T-cell (primary cell): ENCODE measurements around the gene CD7. TPM values are rescaled to one million over a fixed set of nuclear protein-coding genes. Genes with fewer than 3 reads are reported as not detected.

Source experiments
- ATAC-seq, 4 experiments: fragments of 200-7000 bp in 3 of 4; fragments of 150-1000 bp in 1 of 4; cut with Tn5 transposase; replicated peaks in 1 of 4; 1 replicate in 3 of 4; 2 replicates in 1 of 4; pipeline ENCODE4 v1.10.0; 2021; ENCODE audit warnings: moderate library complexity in 3 of 4, mild to moderate bottlenecking in 2 of 4, moderate number of reproducible peaks in 1 of 4
- CTCF ChIA-PET, 2 donors: fragments of 300-600 bp; sonication (Branson Sonifier 250); formaldehyde crosslinking; loops; one replicate each; lab custom pipeline; 2022; ENCODE audit warnings: antibody characterized with exemption in 2 of 2; lab: Charles Lee
- POLR2A ChIA-PET, 2 donors: fragments of 300-600 bp; sonication (Branson Sonifier 250); formaldehyde crosslinking; loops; one replicate each; lab custom pipeline; 2022; ENCODE audit warnings: antibody characterized with exemption in 2 of 2; lab: Charles Lee
- DNase-seq, 35 experiments: peaks; one replicate each; pipeline versions ENCODE4 v3.0.0 to v3.0.0-alpha.2; 2013 to 2023
- H3K27ac ChIP-seq: one replicate; pipeline ENCODE4 v1.5.1; 2013; ENCODE audit warnings: low read length
- H3K27me3 ChIP-seq, 2 experiments: replicated peaks in 1 of 2; 1 replicate in 1 of 2; 2 replicates in 1 of 2; pipeline versions ENCODE4 v1.6.1 to v1.7.0; 2013; ENCODE audit warnings: low read length in 1 of 2, mixed read lengths in 1 of 2; ENCODE audit not compliant: control insufficient read depth in 2 of 2, insufficient read depth in 2 of 2; ENCODE audit errors: extremely low read depth in 1 of 2
- H3K36me3 ChIP-seq, 2 donors: 1 replicate in 1 of 2; 2 replicates in 1 of 2; pipeline versions ENCODE4 v1.6.1 to v1.7.0; 2013; ENCODE audit warnings: low read length in 1 of 2; ENCODE audit not compliant: control insufficient read depth in 2 of 2, insufficient read depth in 1 of 2; ENCODE audit errors: extremely low read depth in 1 of 2
- H3K4me1 ChIP-seq, 2 experiments: 1 replicate in 1 of 2; 2 replicates in 1 of 2; pipeline versions ENCODE4 v1.6.1 to v1.7.0; 2013; ENCODE audit warnings: low read length in 2 of 2, mixed read lengths in 1 of 2; ENCODE audit not compliant: insufficient read depth in 2 of 2, control insufficient read depth in 1 of 2; ENCODE audit errors: extremely low read depth in 1 of 2
- H3K4me3 ChIP-seq, 2 donors: 1 replicate in 1 of 2; 2 replicates in 1 of 2; pipeline versions ENCODE4 v1.5.1 to v1.7.0; 2013; ENCODE audit warnings: mild to moderate bottlenecking in 2 of 2, low read length in 1 of 2, moderate library complexity in 1 of 2; ENCODE audit not compliant: control insufficient read depth in 1 of 2; ENCODE audit errors: extremely low read depth in 1 of 2
- H3K9me3 ChIP-seq: 2 replicates; pipeline ENCODE4 v1.7.0; 2013
- H3K27ac Mint-ChIP-seq, 2 donors: one replicate each; pipeline ENCODE4 v1.8.0; 2020 to 2021; ENCODE audit warnings: mild to moderate bottlenecking in 2 of 2, mixed read lengths in 2 of 2
- H3K27me3 Mint-ChIP-seq, 2 donors: one replicate each; pipeline ENCODE4 v1.8.0; 2021 to 2022; ENCODE audit warnings: mixed read lengths in 2 of 2
- H3K36me3 Mint-ChIP-seq: one replicate; pipeline ENCODE4 v1.8.0; 2021; ENCODE audit warnings: mixed read lengths
- H3K4me1 Mint-ChIP-seq, 3 donors: one replicate each; pipeline ENCODE4 v1.8.0; 2020 to 2022; ENCODE audit warnings: mixed read lengths in 3 of 3, mild to moderate bottlenecking in 1 of 3
- H3K4me3 Mint-ChIP-seq, 3 donors: one replicate each; pipeline ENCODE4 v1.8.0; 2020 to 2022; ENCODE audit warnings: mild to moderate bottlenecking in 3 of 3, mixed read lengths in 3 of 3, moderate library complexity in 3 of 3
- H3K9me3 Mint-ChIP-seq, 3 donors: one replicate each; pipeline ENCODE4 v1.8.0; 2020 to 2022; ENCODE audit warnings: mixed read lengths in 3 of 3
- WGBS: methylation state at CpG from one replicate; pipeline ENCODE4 v1.1.5; 2013; ENCODE audit warnings: missing lambda C conversion rate; ENCODE audit not compliant: insufficient coverage; 5-methylcytosine and 5-hydroxymethylcytosine counted together
- total RNA-seq, 35 experiments: library from RNA in 6 of 35; stranded (reverse) in 6 of 35; fragments of 120-200 nt in 1 of 35; gene quantifications; one replicate each; pipeline versions ENCODE4 v1.2.1 to v1.2.4 and lab custom pipeline; 2013 to 2026

The CD7 gene
- total RNA-seq, 5 donors from 2014 or later (not counting 1 experiment from before 2014, with no cell fraction given), result 104 to 265 (median 135) TPM

DNA sequence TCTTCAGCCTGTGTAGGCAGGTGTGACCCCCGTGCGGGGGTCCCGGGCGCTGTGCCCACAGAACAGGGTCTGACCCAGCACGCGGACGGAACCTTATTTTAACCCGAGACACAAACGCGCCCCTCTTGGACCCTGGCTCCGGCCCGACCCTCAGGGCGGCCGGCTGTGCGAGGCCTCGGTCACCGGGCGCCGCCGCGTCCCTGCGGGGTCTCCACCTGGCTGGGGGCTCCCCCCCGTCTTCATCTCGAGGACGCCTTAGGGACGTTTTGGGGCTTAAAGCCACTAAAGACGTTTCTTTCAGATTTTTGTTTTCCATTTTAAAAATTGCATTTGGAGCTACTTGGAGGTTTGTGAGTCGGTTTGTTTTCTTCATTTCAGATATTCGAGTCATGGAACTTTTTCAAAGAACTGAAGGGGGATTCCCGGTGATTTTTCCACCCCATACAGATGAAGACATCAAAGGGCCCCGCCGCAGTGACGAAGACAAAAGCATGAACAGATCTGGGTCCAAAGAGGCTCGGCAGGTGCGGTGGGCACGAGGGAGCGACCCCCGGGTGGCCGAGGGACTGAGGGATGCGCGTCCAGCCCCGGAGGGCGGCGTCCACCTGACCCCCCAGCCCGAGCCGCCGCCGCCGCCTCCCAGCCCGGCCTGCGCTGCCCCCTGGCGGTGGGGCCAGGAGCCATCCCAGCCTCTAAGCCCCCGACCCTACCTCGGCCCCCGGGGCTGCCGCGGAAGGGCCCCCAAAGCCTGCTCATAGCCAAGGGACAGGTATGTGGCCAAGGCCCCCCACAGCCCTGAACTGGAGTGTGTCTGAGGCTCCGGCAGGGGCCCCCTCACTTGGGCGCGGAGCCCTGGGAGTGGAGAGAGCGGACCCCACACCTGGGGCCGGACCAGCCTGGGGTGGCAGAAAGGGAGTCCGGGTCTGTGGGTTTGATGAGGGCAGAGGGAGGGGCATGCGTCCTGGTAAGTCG lies 3.8 kb upstream of the CD7 start:
- H3K36me3 ChIP-seq, result no peaks in the 10 kb centered on the region
- peak overlapping the region; percentile 28 for H3K27ac ChIP-seq
- H3K4me3 Mint-ChIP-seq, result peak overlapping the region; percentile 75 to 77 (median 76)
- H3K27me3 Mint-ChIP-seq, result no peaks in the 10 kb centered on the region
- H3K9me3 Mint-ChIP-seq, result no peaks in the 10 kb centered on the region
- H3K4me3 ChIP-seq, result peak overlapping the region; percentile 37 to 47
- peak in 34 of 35 experiments; percentile 64 to 92 (median 79) for DNase-seq
- peak overlapping the region; percentile 81 to 82 for H3K27ac Mint-ChIP-seq
- H3K4me1 Mint-ChIP-seq, result peaks cover 15 to 24% (median 19%) of the 10 kb centered on the region in 3 donors
- H3K4me1 ChIP-seq, result peaks cover 12 to 62% of the 10 kb centered on the region in 2 experiments
- peak; percentile 23 to 68 (median 35) for ATAC-seq
- no peaks in the 10 kb centered on the region for H3K9me3 ChIP-seq
- CTCF ChIA-PET, result interaction anchor here in 1 of 2 donors (0.6 to 1.5 kb wide), 6 partner anchors 19 to 77 kb away, joined by 3 to 5 read pairs (median 4); no protein-coding TSS in a partner anchor
- WGBS, result 31% methylated on average over 52 of the region's 65 CpGs
- peaks cover 0 to 18% of the 10 kb centered on the region in 2 experiments for H3K27me3 ChIP-seq
- POLR2A ChIA-PET, result interaction anchor here in 1 of 2 donors (1.0 kb wide), 1 partner anchor 23 kb away, joined by 4 read pairs; no protein-coding TSS in a partner anchor
- no peaks in the 10 kb centered on the region for H3K36me3 Mint-ChIP-seq

DNA sequence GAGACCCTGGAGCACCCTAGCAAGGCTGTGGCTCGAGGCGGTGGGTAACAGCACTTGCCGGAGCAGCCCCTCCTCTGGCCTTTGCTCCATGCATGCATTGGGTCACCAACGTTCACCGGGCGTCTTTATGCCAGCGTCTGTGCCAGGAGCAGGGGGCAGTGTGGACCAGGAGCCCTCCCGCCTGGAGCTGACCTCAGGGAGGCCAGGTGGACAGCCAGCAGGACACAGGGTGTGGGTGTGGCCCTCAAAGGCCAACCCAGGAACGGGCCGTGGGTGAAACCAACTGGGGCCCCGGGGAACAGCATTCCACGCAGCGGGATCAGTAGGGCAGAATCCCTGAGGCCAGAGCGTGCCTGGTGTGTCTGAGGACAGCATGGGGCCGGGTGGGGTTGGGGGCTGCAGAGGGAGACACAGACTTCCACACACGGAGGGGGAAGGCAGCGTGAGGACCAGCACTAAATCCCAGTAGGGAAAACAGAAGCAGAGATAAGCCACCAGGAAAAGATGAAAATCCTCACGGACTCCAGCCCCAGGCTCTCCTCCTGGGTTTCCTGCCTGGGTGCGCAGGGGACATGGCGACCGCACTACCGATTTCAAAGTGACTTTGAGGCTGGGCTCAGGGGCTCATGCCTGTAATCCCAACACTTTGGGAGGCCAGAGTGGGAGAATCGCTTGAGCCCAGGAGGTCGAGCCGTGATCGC lies 2.9 kb upstream of the CD7 start:
- Mint-ChIP-seq H3K36me3 (no peaks in the 10 kb centered on the region), H3K27me3 (no peaks in the 10 kb centered on the region), H3K4me1 (peaks cover 24 to 33% (median 25%) of the 10 kb centered on the region in 3 donors), H3K9me3 (no peaks in the 10 kb centered on the region), H3K4me3 (peak overlapping the region in 2 of 3 donors; percentile 36 to 75), H3K27ac (peak overlapping the region in 1 of 2 donors; percentile 27)
- Histone ChIP-seq H3K27me3 (peaks cover 0 to 17% of the 10 kb centered on the region in 2 experiments), H3K27ac (no peak overlapping the region), H3K4me3 (no peak overlapping the region), H3K4me1 (peaks cover 12 to 68% of the 10 kb centered on the region in 2 experiments), H3K9me3 (no peaks in the 10 kb centered on the region), H3K36me3 (no peaks in the 10 kb centered on the region)
- 91% methylated on average over 22 of the region's 26 CpGs for WGBS
- ChIA-PET POLR2A (interaction anchor here in 1 of 2 donors (1.0 kb wide), 1 partner anchor 23 kb away, joined by 4 read pairs; no protein-coding TSS in a partner anchor), CTCF (interaction anchor here in 1 of 2 donors (0.6 to 1.0 kb wide), 5 partner anchors 20 to 76 kb away, joined by 3 to 5 read pairs (median 3); no protein-coding TSS in a partner anchor)
- ATAC-seq (no peak), DNase-seq (no peak)

DNA sequence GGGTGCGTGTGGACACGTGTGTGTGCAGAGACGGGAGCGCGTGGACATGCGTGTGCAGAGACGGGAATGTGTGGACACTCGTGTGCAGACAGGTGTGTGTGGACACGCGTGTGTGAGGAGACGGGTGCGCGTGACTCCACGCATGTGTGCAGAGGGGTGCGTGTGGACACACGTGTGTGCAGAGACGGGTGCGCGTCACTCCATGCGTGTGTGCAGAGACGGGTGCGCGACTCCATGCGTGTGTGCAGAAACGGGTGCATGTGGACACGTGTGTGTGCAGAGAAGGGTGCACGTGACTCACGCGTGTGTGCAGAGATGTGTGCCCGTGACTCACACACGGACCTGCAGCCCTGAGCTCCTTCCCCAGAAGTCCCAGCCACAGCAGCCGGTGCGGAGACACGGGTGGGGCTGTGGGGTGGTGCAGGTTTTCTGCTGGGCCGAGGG lies 2.2 kb upstream of the CD7 start:
- POLR2A ChIA-PET, result no interaction called here
- no peak for DNase-seq
- H3K27ac ChIP-seq, result no peak overlapping the region
- peaks cover 0 to 16% of the 10 kb centered on the region in 2 experiments for H3K27me3 ChIP-seq
- H3K9me3 Mint-ChIP-seq, result no peaks in the 10 kb centered on the region
- CTCF ChIA-PET, result no interaction called here
- peaks cover 18 to 27% (median 23%) of the 10 kb centered on the region in 3 donors for H3K4me1 Mint-ChIP-seq
- ATAC-seq, result no peak
- WGBS, result 96% methylated on average over 32 of the region's 35 CpGs
- H3K27me3 Mint-ChIP-seq, result no peaks in the 10 kb centered on the region
- no peak overlapping the region for H3K4me3 ChIP-seq
- H3K4me3 Mint-ChIP-seq, result no peak overlapping the region
- peaks cover 0 to 4% of the 10 kb centered on the region in 2 donors for H3K36me3 ChIP-seq
- no peaks in the 10 kb centered on the region for H3K36me3 Mint-ChIP-seq
- H3K27ac Mint-ChIP-seq, result peak overlapping the region in 1 of 2 donors; percentile 27
- no peaks in the 10 kb centered on the region for H3K9me3 ChIP-seq
- peaks cover 12 to 68% of the 10 kb centered on the region in 2 experiments for H3K4me1 ChIP-seq

DNA sequence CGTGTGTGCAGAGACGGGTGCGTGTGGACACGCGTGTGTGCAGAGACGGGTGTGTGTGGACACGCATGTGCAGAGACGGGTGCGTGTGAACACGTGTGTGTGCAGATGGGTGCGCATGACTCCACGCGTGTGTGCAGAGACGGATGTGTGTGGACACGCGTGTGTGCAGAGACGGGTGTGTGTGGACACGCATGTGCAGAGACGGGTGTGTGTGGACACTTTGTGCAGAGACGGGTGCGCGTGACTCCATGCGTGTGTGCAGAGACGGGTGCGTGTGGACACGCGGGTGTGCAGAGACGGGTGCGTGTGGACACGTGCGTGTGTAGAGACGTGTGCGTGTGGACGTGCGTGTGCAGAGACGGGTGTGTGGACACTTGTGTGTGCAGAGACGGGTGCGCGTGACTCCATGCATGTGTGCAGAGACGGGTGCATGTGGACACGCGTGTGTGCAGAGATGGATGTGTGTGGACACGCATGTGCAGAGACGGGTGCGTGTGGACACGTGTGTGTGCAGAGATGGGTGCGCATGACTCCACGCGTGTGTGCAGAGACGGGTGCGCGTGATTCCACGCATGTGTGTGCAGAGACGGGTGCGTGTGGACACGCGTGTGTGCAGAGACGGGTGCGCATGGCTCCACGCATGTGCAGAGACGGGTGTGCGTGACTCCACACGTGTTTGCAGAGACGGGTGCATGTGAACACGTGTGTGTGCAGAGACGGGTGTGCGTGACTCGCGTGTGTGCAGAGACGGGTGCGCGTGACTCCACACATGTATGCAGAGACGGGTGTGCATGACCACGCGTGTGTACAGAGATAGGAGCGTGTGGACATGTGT lies 1.6 kb upstream of the CD7 start:
- H3K9me3 ChIP-seq, result no peaks in the 10 kb centered on the region
- H3K4me3 ChIP-seq, result no peak overlapping the region
- DNase-seq, result no peak
- POLR2A ChIA-PET, result no interaction called here
- H3K27me3 Mint-ChIP-seq, result no peaks in the 10 kb centered on the region
- CTCF ChIA-PET, result no interaction called here
- peaks cover 0 to 10% of the 10 kb centered on the region in 2 donors for H3K36me3 ChIP-seq
- H3K4me3 Mint-ChIP-seq, result no peak overlapping the region
- no peak for ATAC-seq
- no peak overlapping the region for H3K27ac ChIP-seq
- H3K4me1 ChIP-seq, result peaks cover 12 to 73% of the 10 kb centered on the region in 2 experiments
- H3K36me3 Mint-ChIP-seq, result no peaks in the 10 kb centered on the region
- no peak overlapping the region for H3K27ac Mint-ChIP-seq
- no peaks in the 10 kb centered on the region for H3K9me3 Mint-ChIP-seq
- peaks cover 18 to 26% (median 25%) of the 10 kb centered on the region in 3 donors for H3K4me1 Mint-ChIP-seq
- WGBS, result 98% methylated on average over 76 of the region's 76 CpGs
- peaks cover 0 to 18% of the 10 kb centered on the region in 2 experiments for H3K27me3 ChIP-seq

DNA sequence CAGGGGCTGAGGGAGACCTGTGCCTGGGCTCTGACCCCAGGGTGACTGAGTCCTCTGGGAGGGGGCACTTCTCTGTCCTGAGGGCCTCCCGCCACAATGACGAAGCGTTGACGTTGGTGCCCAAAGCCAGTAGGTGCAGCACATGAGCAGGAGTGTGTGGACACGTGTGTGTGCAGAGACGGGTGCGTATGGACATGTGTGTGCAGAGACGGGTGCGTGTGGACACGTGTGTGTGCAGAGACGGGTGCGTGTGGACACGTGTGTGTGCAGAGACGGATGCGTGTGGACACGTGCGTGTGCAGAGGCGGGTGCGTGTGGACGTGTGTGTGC lies 726 bp upstream of the CD7 start:
- ATAC-seq (no peak), DNase-seq (no peak)
- Mint-ChIP-seq H3K4me1 (peaks cover 27 to 31% (median 28%) of the 10 kb centered on the region in 3 donors), H3K27ac (no peak overlapping the region), H3K4me3 (no peak overlapping the region), H3K9me3 (no peaks in the 10 kb centered on the region), H3K36me3 (peaks cover 4% of the 10 kb centered on the region), H3K27me3 (no peaks in the 10 kb centered on the region)
- peaks cover 10 to 75% of the 10 kb centered on the region in 2 experiments for H3K4me1 ChIP-seq
- H3K27ac ChIP-seq, result no peak overlapping the region
- H3K27me3 ChIP-seq, result peaks cover 0 to 18% of the 10 kb centered on the region in 2 experiments
- no peak overlapping the region for H3K4me3 ChIP-seq
- ChIA-PET POLR2A (no interaction called here), CTCF (interaction anchor here in 1 of 2 donors (1.1 to 1.3 kb wide), 2 partner anchors 16 to 21 kb away, joined by 3 to 4 read pairs; no protein-coding TSS in a partner anchor)
- no peaks in the 10 kb centered on the region for H3K9me3 ChIP-seq
- peaks cover 4 to 16% of the 10 kb centered on the region in 2 donors for H3K36me3 ChIP-seq
- WGBS, result 97% methylated on average over 19 of the region's 20 CpGs
